IPS-NIHi11 (cell line): ENCODE results near the gene ACTG1.
A peak's percentile ranks its signal among the peaks of the same experiment; 100 is the strongest.

Experiments used
- DNase-seq: peaks from one replicate; pipeline ENCODE4 v3.0.0; 2012; ENCODE audit warnings: mixed read lengths, low spot score

The ACTG1 gene

GRCh38 chr17:81517339-81518112, 4.9 kb upstream of the ACTG1 start:
- DNase-seq: peak; percentile 8

GRCh38 chr17:81517009-81517338, 4.4 kb upstream of the ACTG1 start:
- DNase-seq: no peak

GRCh38 chr17:81516439-81516838, 3.8 kb upstream of the ACTG1 start:
- DNase-seq: no peak

GRCh38 chr17:81515530-81516041, 3.0 kb upstream of the ACTG1 start:
- no peak for DNase-seq

GRCh38 chr17:81514739-81515529, 2.3 kb upstream of the ACTG1 start:
- peak; percentile 81 for DNase-seq

- no peak for DNase-seq
Observed at GRCh38 chr17:81514489-81514738, 1.8 kb upstream of the ACTG1 start.

- peak; percentile 23 for DNase-seq
Observed at GRCh38 chr17:81513753-81514488, 1.3 kb upstream of the ACTG1 start.

GRCh38 chr17:81513372-81513752, 763 bp upstream of the ACTG1 start:
- peak; percentile 41 for DNase-seq

- no peak for DNase-seq
Observed at GRCh38 chr17:81511804-81512561, 616 bp downstream of the ACTG1 start.

GRCh38 chr17:81511554-81511803, 1.1 kb downstream of the ACTG1 start:
- no peak for DNase-seq

GRCh38 chr17:81510785-81511553, 1.6 kb downstream of the ACTG1 start:
- no peak for DNase-seq

GRCh38 chr17:81509972-81510784, 2.4 kb downstream of the ACTG1 start:
- DNase-seq: no peak

- no peak for DNase-seq
Observed at GRCh38 chr17:81509207-81509971, 3.2 kb downstream of the ACTG1 start.

- no peak for DNase-seq
Observed at GRCh38 chr17:81508639-81509206, 3.9 kb downstream of the ACTG1 start.

- DNase-seq: no peak
Observed at GRCh38 chr17:81503619-81504018, 9.0 kb downstream of the ACTG1 start.

GRCh38 chr17:81502471-81503017, 10.1 kb downstream of the ACTG1 start:
- DNase-seq: no peak

GRCh38 chr17:81500047-81500446, 12.6 kb downstream of the ACTG1 start:
- no peak for DNase-seq

GRCh38 chr17:81499601-81499970, 13.0 kb downstream of the ACTG1 start:
- DNase-seq: no peak

GRCh38 chr17:81498953-81499600, 13.5 kb downstream of the ACTG1 start:
- no peak for DNase-seq
